Glomerular endothelial cell (primary cell): ENCODE results near the gene GMDS. TPM values are rescaled to one million over a fixed set of nuclear protein-coding genes. Genes with fewer than 3 reads are reported as not detected.

Experiments
- DNase-seq: peaks from one replicate; pipeline ENCODE4 v3.0.0-alpha.2; 2011; ENCODE audit warnings: low read depth, low spot score; ENCODE audit errors: extremely low read depth
- total RNA-seq: library from RNA; depleted of rRNA; stranded (reverse); fragments of >200 nt; gene quantifications from 2 replicates; pipeline ENCODE4 v1.2.3, GENCODE V29; 2015

GMDS gene
- total RNA-seq = 24.4 and 26.3 TPM in 2 replicates

GRCh38 chr6:2245103-2245876 lies at the start of gene GMDS:
Gene GMDS, minus strand, starts transcription at chr6:2245605.
- no peak for DNase-seq

GRCh38 chr6:2285510-2285909 lies 40.1 kb upstream of the GMDS start:
- no peak for DNase-seq

GRCh38 chr6:2275892-2276242 lies 30.5 kb upstream of the GMDS start:
- no peak for DNase-seq

GRCh38 chr6:2274981-2275891 lies 29.8 kb upstream of the GMDS start:
- DNase-seq = no peak

GRCh38 chr6:2272696-2273095 lies 27.3 kb upstream of the GMDS start:
- DNase-seq = no peak

GRCh38 chr6:2270054-2270453 lies 24.6 kb upstream of the GMDS start:
- DNase-seq = no peak

- DNase-seq = no peak
Measured at GRCh38 chr6:2266841-2267240, 21.4 kb upstream of the GMDS start.

GRCh38 chr6:2266031-2266795 lies 20.8 kb upstream of the GMDS start:
- DNase-seq = no peak

GRCh38 chr6:2264932-2265331 lies 19.5 kb upstream of the GMDS start:
- DNase-seq = no peak

- DNase-seq = no peak
Measured at GRCh38 chr6:2263896-2264295, 18.5 kb upstream of the GMDS start.

- no peak for DNase-seq
Measured at GRCh38 chr6:2259574-2259973, 14.2 kb upstream of the GMDS start.

GRCh38 chr6:2259002-2259494 lies 13.6 kb upstream of the GMDS start:
- no peak for DNase-seq

GRCh38 chr6:2258112-2258511 lies 12.7 kb upstream of the GMDS start:
- no peak for DNase-seq

GRCh38 chr6:2257363-2257762 lies 12.0 kb upstream of the GMDS start:
- DNase-seq = no peak

- DNase-seq = no peak
Measured at GRCh38 chr6:2254747-2255146, 9.3 kb upstream of the GMDS start.

GRCh38 chr6:2249126-2249525 lies 3.7 kb upstream of the GMDS start:
- no peak for DNase-seq

- no peak for DNase-seq
Measured at GRCh38 chr6:2247664-2248063, 2.3 kb upstream of the GMDS start.

GRCh38 chr6:2245877-2246863 lies 765 bp upstream of the GMDS start:
- no peak for DNase-seq

GRCh38 chr6:2244261-2245102 lies 923 bp downstream of the GMDS start:
- no peak for DNase-seq
